ENCODE data around the gene RNF25.

The RNF25 gene

DNA sequence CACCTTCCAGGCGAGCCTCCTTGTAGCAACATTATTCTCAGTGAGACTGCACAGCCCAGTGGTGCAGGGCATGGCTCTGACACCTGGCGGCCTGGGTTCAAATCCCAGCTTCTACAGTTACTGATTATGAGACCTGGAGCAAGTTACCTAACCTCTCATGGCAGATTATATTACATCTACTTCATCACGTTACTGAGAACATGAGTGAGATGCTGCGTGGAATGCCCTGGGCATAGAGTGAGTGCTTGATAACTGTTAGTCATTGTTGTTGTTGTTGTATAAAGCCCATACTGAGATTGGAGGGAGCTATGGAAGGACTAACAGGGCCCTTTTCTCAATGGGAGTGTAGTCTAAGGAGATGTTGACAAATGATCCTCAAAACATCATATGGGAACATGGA lies 45.4 kb downstream of the RNF25 start:
- no peak for DNase-seq (ENCODE audit: low spot score)

GRCh38 chr2:218623366-218623705 lies 48.5 kb downstream of the RNF25 start:
- no peak for DNase-seq (ENCODE audit: low spot score)

GRCh38 chr2:218622606-218623365 lies 49.0 kb downstream of the RNF25 start:
- no peak for DNase-seq (ENCODE audit: low spot score)

DNA sequence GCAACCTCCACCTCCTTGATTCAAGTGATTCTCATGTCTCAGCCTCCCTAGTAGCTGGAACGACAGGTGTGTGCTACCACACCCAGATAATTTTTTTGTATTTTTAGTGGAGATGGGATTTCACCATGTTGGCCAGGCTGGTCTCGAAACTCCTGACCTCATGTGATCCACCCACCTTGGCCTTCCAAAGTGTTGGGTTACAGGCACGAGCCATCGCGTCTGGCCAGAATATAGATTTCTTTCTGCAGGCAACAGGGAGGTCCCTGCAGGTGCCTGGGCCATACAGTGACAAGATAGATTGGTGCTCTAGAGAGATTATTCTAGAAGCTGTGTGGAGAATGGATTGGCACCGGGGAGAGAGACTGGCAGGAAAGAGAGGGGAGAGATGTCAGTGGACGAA lies 50.8 kb downstream of the RNF25 start:
- no peak for DNase-seq (ENCODE audit: low spot score)

DNA sequence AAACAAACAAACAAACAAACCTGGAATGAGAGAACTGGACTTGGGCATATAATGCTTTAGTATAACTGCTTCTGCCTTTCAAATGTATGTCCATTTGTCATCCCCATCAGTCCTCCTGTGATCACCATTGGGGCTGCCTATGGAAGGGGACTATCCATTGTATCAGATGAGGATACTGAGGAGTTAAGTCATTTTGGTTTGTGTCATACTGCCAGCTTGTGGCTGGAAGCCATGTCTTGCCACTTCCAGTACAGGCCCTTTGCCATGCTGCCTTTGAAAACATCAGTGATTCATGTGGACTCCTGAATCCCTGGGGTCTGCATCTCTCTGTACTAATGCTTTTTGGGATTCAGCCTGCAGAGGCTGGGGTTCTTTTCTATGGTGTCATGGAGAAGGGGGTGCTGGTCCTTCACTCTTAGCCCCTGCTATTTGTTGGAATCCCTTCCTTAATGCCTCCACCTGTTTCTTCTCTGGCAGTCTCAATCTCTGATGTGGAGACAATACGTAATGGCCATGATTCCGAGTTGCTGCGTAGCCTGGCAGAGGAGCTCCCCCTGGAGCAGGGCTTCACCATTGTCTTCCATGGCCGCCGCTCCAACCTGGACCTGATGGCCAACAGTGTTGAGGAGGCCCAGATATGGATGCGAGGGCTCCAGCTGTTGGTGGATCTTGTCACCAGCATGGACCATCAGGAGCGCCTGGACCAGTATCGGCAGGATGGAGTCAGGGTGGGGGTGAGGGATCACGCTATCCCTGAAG lies 53.5 kb downstream of the RNF25 start:
- no peak for DNase-seq (ENCODE audit: low spot score)

- no peak for DNase-seq (ENCODE audit: low spot score)
These were observed 55.9 kb downstream of the RNF25 start for GRCh38 chr2:218615868-218616315.

All from GM03348 (cell line).